Testis (tissue), 3 donors: ENCODE results near the gene AHDC1. TPM values are rescaled to one million over a fixed set of nuclear protein-coding genes. Genes with fewer than 3 reads are reported as not detected.

Experiments used
- DNase-seq: peaks from one replicate; pipeline ENCODE4 v3.0.0-alpha.2; 2019
- H3K27ac ChIP-seq, 2 donors: fragments of 200-600 bp; sonication (generic); one replicate each; pipeline ENCODE4 v1.5.1; 2019
- H3K27me3 ChIP-seq: fragments of 200-600 bp; sonication (generic); one replicate; pipeline ENCODE4 v1.5.1; 2019
- H3K36me3 ChIP-seq: fragments of 200-600 bp; sonication (generic); one replicate; pipeline ENCODE4 v1.5.1; 2017; ENCODE audit warnings: low read depth; ENCODE audit errors: missing control alignments
- H3K4me1 ChIP-seq: fragments of 200-600 bp; sonication (generic); one replicate; pipeline ENCODE4 v1.5.1; 2019
- H3K4me3 ChIP-seq, 2 donors: fragments of 200-600 bp; sonication (generic); one replicate each; pipeline ENCODE4 v1.5.1; 2017 to 2019
- H3K9me3 ChIP-seq: fragments of 200-600 bp; sonication (generic); one replicate; pipeline ENCODE4 v1.5.1; 2017
- CTCF ChIP-seq, 3 experiments: fragments of 450-650 bp in 2 of 3; fragments of 200-600 bp in 1 of 3; sonication (generic) in 1 of 3; IDR thresholded peaks; one replicate each; pipeline ENCODE4 v1.5.1; 2016 to 2019; ENCODE audit warnings: antibody characterized with exemption in 3 of 3, mild to moderate bottlenecking in 2 of 3, moderate library complexity in 1 of 3
- POLR2A ChIP-seq: fragments of 450-650 bp; IDR thresholded peaks from one replicate; pipeline ENCODE4 v1.6.1; 2017; ENCODE audit warnings: antibody characterized with exemption, mild to moderate bottlenecking, moderate library complexity
- WGBS, 2 donors: methylation state at CpG; one replicate each; pipeline ENCODE4 v1.1.5; 2018; 5-methylcytosine and 5-hydroxymethylcytosine counted together
- intact Hi-C: fragments of 100-400 bp; cut with DNase I; formaldehyde crosslinking; loops from one replicate; pipeline ENCODE4 v1.15.1; 2023; ENCODE audit warnings: low total_unique reads
- polyA plus RNA-seq: library from polyadenylated mRNA; stranded (reverse); fragments of 350-450 nt; fragmentation: Illumina TruSeq; extraction: RNeasy Lipid Tissue Mini Kit (QIAGEN cat#74804); gene quantifications from one replicate; pipeline ENCODE4 v1.2.3, GENCODE V29; 2014; ENCODE audit warnings: low read depth, low replicate concordance; ENCODE audit not compliant: insufficient read depth
- total RNA-seq, 2 donors: library from RNA; depleted of rRNA; stranded (reverse); fragments of >200 nt; gene quantifications; one replicate each; pipeline ENCODE4 v1.2.3, GENCODE V29; 2016

Gene AHDC1
- total and polyA plus RNA-seq, 3 donors from 2014 or later = 32.5 to 86.8 (median 73.7) TPM

GRCh38 chr1:27551170-27551952 lies 52.6 kb downstream of the AHDC1 start:
- WGBS, 2 donors = 78 to 89% methylated on average over 5 to 47 of the region's 48 CpGs

GRCh38 chr1:27550510-27551169 lies 53.3 kb downstream of the AHDC1 start:
- no peak for TF ChIP-seq CTCF (IDR thresholded peaks at IDR 0.05)
- TF ChIP-seq POLR2A = no peak
- Histone ChIP-seq H3K4me1 (peaks cover 31% of the 10 kb centered on the region), H3K4me3 (no peak overlapping the region), H3K36me3 (no peaks in the 10 kb centered on the region), H3K9me3 (no peaks in the 10 kb centered on the region), H3K27me3 (no peaks in the 10 kb centered on the region), H3K27ac (peak overlapping the region; percentile 13 to 74)
- WGBS, 2 donors = 90 to 95% methylated on average over 8 to 43 of the region's 44 CpGs
- intact Hi-C loops = no loop called here
- DNase-seq = no peak

More at GRCh38 chr1:27551170-27551952, 52.6 kb downstream of the AHDC1 start:
- peak; percentile 75 for DNase-seq
- H3K9me3 ChIP-seq = no peaks in the 10 kb centered on the region
- intact Hi-C loops = no loop called here
- no peaks in the 10 kb centered on the region for H3K27me3 ChIP-seq
- no peak overlapping the region for H3K4me3 ChIP-seq
- no peaks in the 10 kb centered on the region for H3K36me3 ChIP-seq
- TF ChIP-seq POLR2A = no peak
- TF ChIP-seq CTCF (IDR thresholded peaks at IDR 0.05) = no peak
- H3K27ac ChIP-seq = peak overlapping the region; percentile 13 to 74
- H3K4me1 ChIP-seq = peaks cover 31% of the 10 kb centered on the region

- no peaks in the 10 kb centered on the region for H3K27me3 ChIP-seq
- H3K27ac ChIP-seq = no peak overlapping the region
- peaks cover 31% of the 10 kb centered on the region for H3K4me1 ChIP-seq
- WGBS, 2 donors = 87 to 91% methylated on average over 32 to 34 of the region's 38 CpGs
- TF ChIP-seq CTCF (IDR thresholded peaks at IDR 0.05) (no peak), POLR2A (no peak)
- H3K36me3 ChIP-seq = no peaks in the 10 kb centered on the region
- intact Hi-C loops = no loop called here
- no peak overlapping the region for H3K4me3 ChIP-seq
- DNase-seq = no peak
- H3K9me3 ChIP-seq = no peaks in the 10 kb centered on the region
Observed at GRCh38 chr1:27549807-27550408, 54.0 kb downstream of the AHDC1 start.

- no peak for DNase-seq
- 86 to 94% methylated on average over 26 to 45 of the region's 45 CpGs for WGBS, 2 donors
- Histone ChIP-seq H3K36me3 (no peaks in the 10 kb centered on the region), H3K4me3 (no peak overlapping the region), H3K9me3 (no peaks in the 10 kb centered on the region), H3K27ac (no peak overlapping the region), H3K4me1 (peaks cover 33% of the 10 kb centered on the region), H3K27me3 (no peaks in the 10 kb centered on the region)
- no peak for TF ChIP-seq CTCF (IDR thresholded peaks at IDR 0.05)
- intact Hi-C loops = no loop called here
Observed at GRCh38 chr1:27548858-27549719, 54.9 kb downstream of the AHDC1 start.
